HepG2 (cell line): ENCODE data around the gene SARS2.
"Not testable (repeated sequence)": the region's sequence is repeated elsewhere in the genome, so short reads cannot be mapped to it uniquely, and the experiment has no call there.

Experiments used
- EZH2 ChIP-seq: conservative IDR thresholded peaks from 2 replicates; pipeline ENCODE4 v1.6.1; 2012; ENCODE audit warnings: mild to moderate bottlenecking, low read depth, low read length, moderate library complexity
- YY1 ChIP-seq: IDR thresholded peaks from 2 replicates; pipeline ENCODE4 v1.6.1; 2011; ENCODE audit warnings: low read length, low read depth, moderate library complexity, mild to moderate bottlenecking; ENCODE audit not compliant: insufficient read depth, insufficient replicate concordance

- not testable (repeated sequence) for TF ChIP-seq YY1, EZH2
Measured at GRCh38 chr19:38873400-38873799, 57.2 kb downstream of the SARS2 start.
